Measurements from ENCODE around the gene ACADVL. TPM values are rescaled to one million over a fixed set of nuclear protein-coding genes. Genes with fewer than 3 reads are reported as not detected.
"Not testable (repeated sequence)": the region's sequence is repeated elsewhere in the genome, so short reads cannot be mapped to it uniquely, and the experiment has no call there.

The ACADVL gene
- polyA plus RNA-seq, 4 donors: 421 to 519 (median 462) TPM

GRCh38 chr17:7232114-7232513 lies 12.4 kb downstream of the ACADVL start:
- no peak for DNase-seq (ENCODE audit: low read depth in 4 of 4, low spot score in 3 of 4)

DNA sequence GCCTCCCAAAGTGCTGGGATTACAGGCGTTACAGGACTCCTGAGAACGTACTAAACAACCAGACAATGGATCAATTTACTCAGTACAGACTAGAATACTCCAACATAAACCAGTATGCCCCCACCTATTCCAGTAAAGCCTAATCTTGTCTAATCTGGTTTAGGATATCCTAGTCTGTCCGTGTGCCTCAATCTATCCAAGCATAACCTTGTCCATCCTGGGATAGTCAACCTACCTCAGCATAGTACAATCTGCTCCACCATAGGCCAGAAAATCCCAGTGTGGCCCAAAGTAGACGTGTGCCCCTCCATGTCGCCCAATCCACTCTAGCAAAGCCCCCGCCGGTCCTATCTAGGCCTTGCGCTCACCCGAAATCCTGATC lies 14.0 kb downstream of the ACADVL start:
- no peak for DNase-seq (ENCODE audit: low read depth in 4 of 4, low spot score in 3 of 4)

DNA sequence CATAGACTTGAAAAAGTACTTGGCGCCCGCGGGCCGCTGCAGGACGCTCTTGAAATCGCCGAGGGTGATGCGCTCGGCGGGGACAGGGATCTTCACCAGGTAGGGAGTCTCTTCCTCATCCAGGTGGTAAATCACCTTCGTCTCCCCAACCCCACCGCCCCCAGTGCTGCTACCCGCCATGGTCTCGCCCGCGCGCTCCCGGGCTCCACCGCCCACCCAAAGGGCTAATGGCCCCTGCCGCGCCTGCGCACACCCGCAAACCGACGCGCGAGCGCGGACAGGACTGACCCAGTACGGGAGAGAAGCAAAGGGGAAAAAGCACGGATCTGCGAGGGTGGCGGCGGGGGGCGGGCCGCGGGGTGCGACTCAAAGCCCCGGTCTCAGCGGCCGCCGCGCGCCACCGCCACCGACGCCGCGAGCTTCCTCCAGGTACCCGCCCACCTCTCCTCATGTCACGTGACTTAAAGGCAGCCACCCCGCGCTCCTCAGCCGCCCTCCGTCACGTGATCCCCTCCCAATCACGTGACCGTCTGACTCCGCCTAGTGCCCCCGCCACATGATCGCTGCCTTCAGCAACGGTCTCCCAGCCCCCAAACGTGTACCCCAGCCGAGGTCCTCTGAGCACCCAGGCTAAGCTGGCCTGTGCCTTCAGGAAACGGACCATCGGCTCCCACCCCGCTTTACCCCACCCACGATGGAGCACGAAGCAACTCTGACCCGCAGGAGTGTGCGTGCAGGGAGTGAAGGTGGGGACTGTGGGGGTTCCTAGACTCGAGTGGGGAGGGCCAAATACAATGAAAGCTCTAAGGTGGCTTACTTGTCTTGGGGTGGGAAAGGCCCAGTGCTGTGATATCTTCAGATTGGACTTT lies 14.6 kb downstream of the ACADVL start, which contains the start of gene DVL2:
Gene DVL2 (minus strand): TSS at position 435 of the 869 bp plus-strand sequence. CDS start 255 bp downstream, at position 180.
- DNase-seq (ENCODE audit: low read depth in 4 of 4, low spot score in 3 of 4): peak in 3 of 4 donors; percentile 88 to 90 (median 89)

GRCh38 chr17:7235693-7236665 lies 16.2 kb downstream of the ACADVL start:
- no peak for DNase-seq (ENCODE audit: low read depth in 4 of 4, low spot score in 3 of 4)

DNA sequence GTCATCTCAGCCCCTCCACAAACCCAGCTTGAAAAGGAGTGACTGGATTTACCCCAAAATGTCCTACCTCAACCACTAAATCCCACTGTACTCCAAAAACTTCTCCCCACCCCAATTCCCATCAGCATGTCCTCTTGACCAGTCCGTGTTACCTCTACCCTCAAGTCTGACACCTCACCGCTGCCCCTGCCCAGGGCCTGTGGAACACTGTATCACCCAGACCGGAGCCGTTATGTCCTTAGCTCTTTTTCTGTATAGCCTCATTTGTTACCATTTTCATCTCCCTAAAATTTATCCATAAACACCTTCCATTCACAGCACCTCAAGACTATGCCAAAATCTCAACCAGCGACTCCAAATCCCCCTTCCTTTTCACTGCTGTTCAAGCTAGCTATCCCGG lies 17.1 kb downstream of the ACADVL start:
- no peak for DNase-seq (ENCODE audit: low read depth in 4 of 4, low spot score in 3 of 4)

- no peak for DNase-seq (ENCODE audit: low read depth in 4 of 4, low spot score in 3 of 4)
These were observed 17.6 kb downstream of the ACADVL start for GRCh38 chr17:7237266-7237760.

DNA sequence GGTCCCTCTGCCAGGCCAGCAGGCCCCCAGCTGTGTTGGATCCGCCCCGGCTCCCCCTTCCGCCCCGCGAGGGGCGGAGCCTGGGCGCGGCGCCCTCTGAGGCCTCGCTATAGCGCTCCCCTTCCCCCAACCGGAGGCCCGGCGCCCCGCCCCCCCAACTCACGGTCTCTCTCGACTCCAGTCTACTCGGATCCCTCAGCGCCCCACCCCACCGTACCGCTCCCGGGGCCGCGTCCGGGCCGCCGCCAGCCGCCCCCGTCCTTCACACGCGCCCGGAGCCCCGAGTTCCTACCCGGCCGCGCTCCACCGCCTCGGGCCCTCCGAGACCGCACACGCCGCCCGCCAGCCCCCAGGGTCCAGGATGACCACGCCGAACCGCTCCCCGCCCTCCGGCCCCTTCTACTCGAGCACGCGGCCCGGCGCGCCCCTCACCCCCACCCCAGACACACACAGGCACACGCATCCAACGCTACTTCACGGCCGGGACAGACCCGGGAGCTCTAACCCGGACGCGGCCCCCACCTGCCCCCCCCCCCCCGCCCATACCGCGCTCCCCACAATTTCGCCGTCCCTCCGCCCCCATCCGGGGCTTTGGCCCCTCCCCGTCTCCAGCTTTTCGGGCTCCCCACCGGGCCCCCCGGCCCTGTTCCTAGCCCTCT lies 18.2 kb downstream of the ACADVL start:
- no peak for DNase-seq (ENCODE audit: low read depth in 4 of 4, low spot score in 3 of 4)

DNA sequence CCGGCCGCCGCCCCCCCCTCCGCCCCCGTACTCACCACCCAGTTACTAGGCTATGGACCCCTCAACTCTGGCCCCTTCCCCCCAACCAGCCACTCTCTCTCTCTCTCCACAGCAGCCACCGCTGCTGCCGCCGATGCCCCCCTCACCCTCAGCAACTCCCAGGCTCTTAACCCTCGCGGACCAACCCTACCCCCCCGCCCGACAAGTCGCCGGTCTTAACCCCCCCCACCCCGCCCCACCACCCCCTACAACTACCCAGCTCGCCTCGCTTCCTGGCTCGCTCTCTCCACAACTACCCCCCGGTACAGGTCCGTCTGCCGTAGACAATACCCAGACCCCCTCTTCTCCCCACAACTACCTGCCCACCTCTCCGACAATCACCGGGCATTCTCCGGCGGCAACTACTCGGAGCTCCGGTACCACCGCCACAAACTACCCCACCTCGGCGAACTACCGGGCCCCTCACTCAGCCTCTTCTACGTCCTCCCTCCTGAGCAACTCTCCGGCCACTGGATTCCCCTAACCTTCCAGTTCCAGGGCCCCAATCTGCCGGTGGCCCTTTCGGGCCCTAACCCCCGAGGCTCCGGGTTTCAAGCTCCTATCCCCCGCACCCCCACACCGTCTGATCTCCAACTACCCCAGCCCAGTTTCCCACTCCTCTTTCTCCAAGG lies 18.8 kb downstream of the ACADVL start:
- DNase-seq (ENCODE audit: low read depth in 4 of 4, low spot score in 3 of 4): no peak

- peak; percentile 98 to 99 (median 99) for DNase-seq (ENCODE audit: low read depth in 4 of 4, low spot score in 3 of 4)
These were observed 19.6 kb downstream of the ACADVL start, which contains the start of gene PHF23 for GRCh38 chr17:7239091-7240027. TSS of gene PHF23 (minus strand) at chr17:7239457. CDS start at chr17:7239279, 178 bp downstream.

- DNase-seq (ENCODE audit: low read depth in 4 of 4, low spot score in 3 of 4): no peak
These were observed 20.6 kb downstream of the ACADVL start for GRCh38 chr17:7240375-7240774.

DNA sequence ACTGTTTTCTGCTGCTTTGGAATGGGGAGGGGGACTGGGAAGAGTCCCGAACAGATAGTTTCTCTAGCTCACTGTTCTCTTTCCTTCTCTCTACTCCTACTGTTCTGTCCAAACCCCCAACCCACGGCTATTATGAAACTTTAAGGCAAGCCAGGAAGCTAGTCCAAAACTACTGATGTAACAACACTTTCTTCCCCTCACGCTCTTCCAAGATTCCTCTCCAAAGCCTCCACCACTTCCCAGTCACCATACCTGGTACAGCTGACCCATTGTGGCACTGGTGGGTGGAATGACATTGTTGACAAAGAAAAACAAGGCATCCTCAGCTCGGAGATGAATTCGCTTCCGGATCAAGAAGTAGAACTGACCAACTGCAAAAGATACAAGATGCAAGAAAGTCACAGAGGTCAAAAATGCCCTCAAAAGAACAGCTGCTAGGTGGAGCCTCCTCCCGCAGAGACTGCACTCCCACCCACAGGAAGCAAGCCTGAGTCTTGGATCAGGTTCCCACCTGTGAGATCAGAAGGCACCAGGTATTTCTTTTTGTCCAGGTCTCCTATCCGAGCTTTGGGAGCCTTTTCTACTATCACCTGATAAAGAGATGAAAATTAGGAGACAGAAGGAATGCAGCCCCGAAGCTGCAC lies 21.5 kb downstream of the ACADVL start:
- no peak for DNase-seq (ENCODE audit: low read depth in 4 of 4, low spot score in 3 of 4)

- peak; percentile 89 to 99 (median 93) for DNase-seq (ENCODE audit: low read depth in 4 of 4, low spot score in 3 of 4)
These were observed 22.3 kb downstream of the ACADVL start, which contains the start of gene GABARAP for GRCh38 chr17:7241783-7242716. TSS of gene GABARAP (minus strand) at chr17:7242449. CDS start at chr17:7242330, 119 bp downstream.

GRCh38 chr17:7242717-7243452 lies 23.1 kb downstream of the ACADVL start:
- DNase-seq (ENCODE audit: low read depth in 4 of 4, low spot score in 3 of 4): peak; percentile 94 to 97 (median 96)

- no peak for DNase-seq (ENCODE audit: low read depth in 4 of 4, low spot score in 3 of 4)
These were observed 23.7 kb downstream of the ACADVL start for GRCh38 chr17:7243453-7243729.

GRCh38 chr17:7243838-7244237 lies 24.1 kb downstream of the ACADVL start:
- DNase-seq (ENCODE audit: low read depth in 4 of 4, low spot score in 3 of 4): not testable (repeated sequence)

GRCh38 chr17:7246779-7247178 lies 27.0 kb downstream of the ACADVL start:
- DNase-seq (ENCODE audit: low read depth in 4 of 4, low spot score in 3 of 4): no peak
